ENCODE data around the gene CLDN3.

Gene CLDN3

DNA sequence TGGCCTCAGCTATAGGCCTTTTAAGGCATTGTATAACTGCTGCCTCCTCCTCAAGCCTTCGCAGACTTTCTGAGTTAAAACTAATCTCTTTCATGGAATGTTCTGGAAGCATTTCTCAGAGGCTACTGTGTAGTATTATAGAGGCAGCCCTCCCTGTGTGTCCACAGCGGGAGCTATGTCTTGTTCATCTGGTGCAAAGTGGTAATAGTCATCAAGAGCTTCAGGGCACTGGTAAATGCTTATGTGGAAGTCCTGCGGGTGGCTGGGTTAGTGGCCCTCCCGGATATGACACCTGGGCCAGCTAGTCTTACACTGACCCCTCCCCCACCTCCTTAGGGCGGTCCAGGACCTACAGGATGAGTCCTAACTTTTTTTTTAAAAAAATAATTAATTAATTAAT is 29.3 kb downstream of the CLDN3 start:
- Histone ChIP-seq H4K20me1 (peaks cover 9 to 22% (median 17%) of the 10 kb centered on the region in 11 experiments; a peak in 20 of 22 replicates), H3K4me1 (peaks cover 22 to 30% (median 26%) of the 10 kb centered on the region in 10 experiments), H3K4me3 (no peak overlapping the region), H3K27ac (no peak overlapping the region), H3K27me3 (peaks cover 9 to 26% (median 18%) of the 10 kb centered on the region in 11 experiments; a peak in 21 of 22 replicates), H3K9ac (no peak overlapping the region), H3K9me3 (replicated peaks in 1 of 11) (no peaks in the 10 kb centered on the region), H3K36me3 (peaks cover 4 to 21% (median 17%) of the 10 kb centered on the region in 11 experiments; a peak in 19 of 22 replicates), H3K4me2 (no peak overlapping the region)
- TF ChIP-seq Cebpa-rat (IDR thresholded peaks at IDR 0.05): no peak

DNA sequence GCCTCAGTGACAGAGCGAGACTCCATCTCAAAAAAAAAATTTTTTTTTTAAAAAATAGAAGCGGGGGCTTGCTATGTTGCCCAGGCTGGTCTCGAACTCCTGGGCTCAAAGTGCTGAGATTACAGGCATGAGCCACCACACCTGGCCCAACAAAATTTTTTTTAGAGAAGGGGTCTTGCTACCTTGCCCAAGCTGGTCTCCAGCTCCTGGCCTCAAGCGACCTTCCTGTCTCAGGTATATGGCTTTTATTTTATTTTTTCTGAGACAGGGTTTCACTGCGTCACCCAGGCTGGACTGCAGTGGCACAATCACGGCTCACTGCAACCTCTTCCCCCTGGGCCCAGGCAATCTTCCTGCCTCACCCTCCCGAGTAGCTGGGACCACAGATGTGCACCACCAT is 29.9 kb downstream of the CLDN3 start:
- H3K9me3 ChIP-seq (replicated peaks in 1 of 11): no peaks in the 10 kb centered on the region
- no peak overlapping the region for H3K4me3 ChIP-seq
- no peak overlapping the region for H3K27ac ChIP-seq
- H3K27me3 ChIP-seq: peaks cover 9 to 26% (median 18%) of the 10 kb centered on the region in 11 experiments; a peak in 21 of 22 replicates
- peaks cover 9 to 28% (median 18%) of the 10 kb centered on the region in 11 experiments; a peak in 20 of 22 replicates for H4K20me1 ChIP-seq
- H3K9ac ChIP-seq: no peak overlapping the region
- H3K4me1 ChIP-seq: peaks cover 25 to 35% (median 32%) of the 10 kb centered on the region in 10 experiments
- no peak for TF ChIP-seq Cebpa-rat (IDR thresholded peaks at IDR 0.05)
- peaks cover 6 to 24% (median 20%) of the 10 kb centered on the region in 11 experiments; a peak in 19 of 22 replicates for H3K36me3 ChIP-seq
- H3K4me2 ChIP-seq: no peak overlapping the region

DNA sequence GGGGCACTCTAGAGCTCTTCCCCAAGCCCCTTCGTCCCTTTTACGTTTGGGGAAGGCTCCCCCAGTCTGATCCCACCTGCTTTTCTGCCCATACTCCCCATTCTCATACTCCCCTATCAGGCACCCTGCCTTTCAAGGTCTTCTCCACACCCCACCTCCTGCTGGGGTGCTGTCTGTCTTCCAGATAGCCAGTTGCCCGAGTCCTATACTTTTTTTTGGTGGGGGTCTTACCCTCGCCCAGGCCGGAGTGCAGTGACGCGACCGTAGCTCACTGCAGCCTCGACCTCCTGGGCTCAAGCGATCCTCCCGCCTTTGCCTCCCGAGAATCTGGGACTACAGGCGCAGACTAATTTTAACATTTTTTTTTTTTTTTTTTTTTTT is 30.7 kb downstream of the CLDN3 start:
- no peak for TF ChIP-seq Cebpa-rat (IDR thresholded peaks at IDR 0.05)
- H3K4me1 ChIP-seq: peaks cover 30 to 43% (median 36%) of the 10 kb centered on the region in 10 experiments
- H3K9ac ChIP-seq: peak overlapping the region; percentile 84 to 93 (median 89)
- peak overlapping the region; percentile 58 to 90 (median 68); a peak in 21 of 22 replicates for H3K27ac ChIP-seq
- H3K27me3 ChIP-seq: peaks cover 9 to 26% (median 18%) of the 10 kb centered on the region in 11 experiments; a peak in 21 of 22 replicates
- H3K4me3 ChIP-seq: peak overlapping the region; percentile 77 to 95 (median 86)
- peak overlapping the region; percentile 79 to 98 (median 92) for H3K4me2 ChIP-seq
- no peaks in the 10 kb centered on the region for H3K9me3 ChIP-seq (replicated peaks in 1 of 11)
- H3K36me3 ChIP-seq: peaks cover 6 to 24% (median 20%) of the 10 kb centered on the region in 11 experiments; a peak in 19 of 22 replicates
- peaks cover 9 to 32% (median 22%) of the 10 kb centered on the region in 11 experiments; a peak in 20 of 22 replicates for H4K20me1 ChIP-seq

DNA sequence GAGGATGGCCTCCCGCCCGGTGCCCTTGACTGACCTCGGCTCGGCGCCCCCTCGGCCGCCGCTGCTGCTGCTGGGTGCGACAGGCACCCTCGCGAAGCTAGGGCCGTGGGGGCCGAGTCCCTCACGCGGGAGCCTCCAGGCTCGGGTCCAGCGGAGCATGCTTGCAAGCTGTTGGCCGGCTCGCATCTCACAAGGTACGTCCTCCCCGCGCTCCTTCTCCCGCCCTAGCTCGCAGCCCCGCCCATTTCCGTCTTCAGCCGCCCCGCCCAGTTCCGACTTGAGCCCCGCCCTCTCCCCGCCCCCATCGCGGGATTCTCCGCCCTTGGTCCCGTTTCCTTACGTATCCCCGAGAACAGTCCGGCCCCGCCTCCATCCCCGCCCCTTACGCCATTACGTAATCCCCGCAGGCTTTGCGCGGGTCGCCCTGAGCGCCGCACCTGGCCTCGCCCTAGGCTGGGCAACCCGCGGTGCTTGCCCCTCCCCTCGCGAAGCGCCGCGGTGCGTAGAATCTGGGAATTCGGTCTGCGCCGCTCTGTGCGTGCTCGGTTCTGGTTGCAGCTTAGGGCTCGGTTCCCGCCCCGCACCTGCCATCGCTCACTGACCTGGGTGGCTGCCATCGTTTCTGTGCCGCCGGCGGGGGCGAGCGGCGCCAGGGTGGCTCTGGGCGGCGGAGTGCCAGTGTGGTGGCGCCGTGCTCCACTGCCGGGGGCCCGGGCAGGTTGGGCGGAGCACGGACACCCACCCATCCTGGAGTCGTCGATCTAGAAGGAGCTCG is 31.3 kb downstream of the CLDN3 start, which contains the start of gene ABHD11:
Gene ABHD11, minus strand, starts transcription at position 191 of the 775 bp plus-strand sequence. Its CDS starts 32 bp downstream, at position 159.
- no peaks in the 10 kb centered on the region for H3K9me3 ChIP-seq (replicated peaks in 1 of 11)
- H3K4me3 ChIP-seq: peak within 1 kb of the TSS; percentile 77 to 95 (median 86)
- TF ChIP-seq Cebpa-rat (IDR thresholded peaks at IDR 0.05): peak in 7 of 11 experiments; percentile 51 to 78 (median 57); a peak in 10 of 22 replicates

DNA sequence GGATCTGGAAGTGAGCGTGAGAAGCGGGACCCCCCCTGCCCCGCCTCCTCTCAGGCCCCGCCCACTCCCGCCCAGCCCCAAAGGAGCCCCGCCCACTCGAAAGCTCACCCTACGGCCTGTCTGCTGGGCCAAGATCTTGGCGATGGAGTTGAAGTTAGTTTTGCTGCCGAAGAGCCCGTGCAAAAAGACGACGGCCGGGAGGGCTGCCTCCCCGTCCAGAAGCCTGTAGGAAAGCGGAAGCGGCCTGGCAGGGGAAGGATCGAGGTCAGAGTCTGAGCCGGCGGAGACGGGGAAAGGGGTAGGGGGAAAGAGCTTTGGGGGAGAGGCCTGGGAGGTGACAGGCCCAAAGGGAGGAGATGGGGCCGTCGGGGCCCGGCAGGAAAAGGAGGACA is 31.9 kb downstream of the CLDN3 start:
- Histone ChIP-seq H3K36me3 (peaks cover 6 to 24% (median 20%) of the 10 kb centered on the region in 11 experiments; a peak in 19 of 22 replicates), H3K9ac (peak overlapping the region; percentile 84 to 93 (median 89)), H3K4me3 (peak overlapping the region; percentile 77 to 95 (median 86)), H3K27me3 (peaks cover 6 to 17% (median 13%) of the 10 kb centered on the region in 11 experiments; a peak in 21 of 22 replicates), H4K20me1 (peaks cover 9 to 32% (median 22%) of the 10 kb centered on the region in 11 experiments; a peak in 20 of 22 replicates), H3K4me2 (peak overlapping the region; percentile 83 to 99 (median 97)), H3K27ac (peak overlapping the region; percentile 72 to 97 (median 90)), H3K9me3 (replicated peaks in 1 of 11) (no peaks in the 10 kb centered on the region), H3K4me1 (peaks cover 28 to 42% (median 36%) of the 10 kb centered on the region in 10 experiments)
- TF ChIP-seq Cebpa-rat (IDR thresholded peaks at IDR 0.05): no peak

More for the DNA sequence above, 31.3 kb downstream of the CLDN3 start, which contains the start of gene ABHD11:
- Histone ChIP-seq H3K9ac (peak within 1 kb of the TSS; percentile 84 to 93 (median 89)), H4K20me1 (peaks cover 9 to 32% (median 22%) of the 10 kb centered on the region in 11 experiments; a peak in 20 of 22 replicates), H3K36me3 (peaks cover 6 to 24% (median 20%) of the 10 kb centered on the region in 11 experiments; a peak in 19 of 22 replicates), H3K27ac (peak within 1 kb of the TSS; percentile 72 to 97 (median 90)), H3K4me2 (peak within 1 kb of the TSS; percentile 86 to 99 (median 97)), H3K4me1 (peaks cover 30 to 44% (median 36%) of the 10 kb centered on the region in 10 experiments), H3K27me3 (peaks cover 9 to 23% (median 18%) of the 10 kb centered on the region in 11 experiments; a peak in 21 of 22 replicates)

DNA sequence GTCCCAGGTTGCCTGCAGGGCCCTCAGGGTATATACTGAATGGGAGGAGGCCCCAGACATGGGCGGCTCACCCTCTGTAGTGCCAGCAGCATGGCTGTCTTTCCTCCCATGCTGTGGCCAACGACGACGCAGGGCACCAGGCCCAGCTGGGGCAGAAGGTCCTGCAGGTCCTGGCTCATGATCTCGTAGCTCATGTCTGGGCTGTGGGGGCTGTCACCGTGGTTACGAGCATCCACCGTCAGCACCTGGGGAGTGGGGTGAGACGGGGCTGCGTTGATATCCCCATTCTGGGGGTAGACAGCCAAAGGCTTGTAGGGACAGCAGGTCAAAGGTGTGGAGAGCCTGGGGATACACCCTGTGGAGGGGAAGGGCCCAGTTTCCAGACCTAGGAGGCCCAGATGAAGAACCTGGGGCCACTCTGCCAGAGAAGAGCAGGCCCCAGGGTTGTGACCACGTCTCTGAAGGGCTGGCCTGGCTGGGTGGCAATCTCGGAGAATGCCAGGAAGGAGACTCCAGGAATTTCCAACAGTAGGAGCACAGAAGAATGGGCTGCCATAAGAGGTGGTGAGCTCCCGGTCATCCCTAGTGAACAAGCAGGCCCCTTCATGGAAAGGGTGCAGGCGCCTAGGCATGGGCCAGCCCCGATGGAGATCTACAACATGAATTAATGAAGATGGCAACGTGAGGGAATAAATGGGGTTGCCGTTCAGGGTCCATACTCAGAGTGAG is 32.4 kb downstream of the CLDN3 start:
- Histone ChIP-seq H3K9me3 (replicated peaks in 1 of 11) (no peaks in the 10 kb centered on the region), H4K20me1 (peaks cover 9 to 32% (median 22%) of the 10 kb centered on the region in 11 experiments; a peak in 20 of 22 replicates), H3K9ac (peak overlapping the region; percentile 84 to 93 (median 89); a peak in 20 of 22 replicates), H3K36me3 (peaks cover 6 to 24% (median 20%) of the 10 kb centered on the region in 11 experiments; a peak in 19 of 22 replicates), H3K27ac (peak overlapping the region in 7 of 11 experiments; percentile 13 to 97 (median 90); a peak in 9 of 22 replicates), H3K4me3 (peak overlapping the region; percentile 77 to 95 (median 86)), H3K4me1 (peaks cover 22 to 36% (median 32%) of the 10 kb centered on the region in 10 experiments), H3K4me2 (peak overlapping the region; percentile 83 to 99 (median 97)), H3K27me3 (peaks cover under 1 to 12% (median 8%) of the 10 kb centered on the region in 11 experiments; a peak in 19 of 22 replicates)
- no peak for TF ChIP-seq Cebpa-rat (IDR thresholded peaks at IDR 0.05)

DNA sequence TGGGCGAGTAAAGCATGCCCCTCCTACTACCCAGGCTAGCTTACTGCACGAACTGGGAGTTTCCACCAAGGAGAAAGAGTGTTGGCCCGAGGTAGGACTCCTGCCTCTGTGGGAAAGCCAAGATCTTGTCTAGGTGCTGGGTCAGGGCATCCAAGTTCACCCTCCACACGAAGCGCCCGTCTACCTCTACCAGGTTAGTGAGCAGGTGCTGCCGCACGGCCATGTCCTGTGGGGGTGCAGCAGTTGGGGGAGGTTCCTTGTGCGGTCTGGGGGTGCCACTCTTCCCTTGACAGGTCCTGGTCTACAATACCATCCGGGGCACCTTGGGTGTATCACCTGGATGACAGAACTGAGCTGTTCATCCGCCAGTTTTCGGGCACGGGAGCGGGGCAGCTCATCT is 33.2 kb downstream of the CLDN3 start:
- Histone ChIP-seq H3K4me2 (peak overlapping the region in 6 of 11 experiments; percentile 83 to 98 (median 92); a peak in 8 of 22 replicates), H3K9ac (peak overlapping the region in 3 of 11 experiments; percentile 9 to 91 (median 84); a peak in 3 of 22 replicates), H3K27me3 (peaks cover 0 to 4% (median 0%) of the 10 kb centered on the region in 11 experiments; a peak in 6 of 22 replicates), H3K27ac (no peak overlapping the region), H4K20me1 (peaks cover 9 to 32% (median 22%) of the 10 kb centered on the region in 11 experiments; a peak in 20 of 22 replicates), H3K4me3 (no peak overlapping the region), H3K4me1 (peaks cover 19 to 34% (median 30%) of the 10 kb centered on the region in 10 experiments), H3K36me3 (peaks cover 6 to 24% (median 20%) of the 10 kb centered on the region in 11 experiments; a peak in 19 of 22 replicates), H3K9me3 (replicated peaks in 1 of 11) (no peaks in the 10 kb centered on the region)
- TF ChIP-seq Cebpa-rat (IDR thresholded peaks at IDR 0.05): no peak

DNA sequence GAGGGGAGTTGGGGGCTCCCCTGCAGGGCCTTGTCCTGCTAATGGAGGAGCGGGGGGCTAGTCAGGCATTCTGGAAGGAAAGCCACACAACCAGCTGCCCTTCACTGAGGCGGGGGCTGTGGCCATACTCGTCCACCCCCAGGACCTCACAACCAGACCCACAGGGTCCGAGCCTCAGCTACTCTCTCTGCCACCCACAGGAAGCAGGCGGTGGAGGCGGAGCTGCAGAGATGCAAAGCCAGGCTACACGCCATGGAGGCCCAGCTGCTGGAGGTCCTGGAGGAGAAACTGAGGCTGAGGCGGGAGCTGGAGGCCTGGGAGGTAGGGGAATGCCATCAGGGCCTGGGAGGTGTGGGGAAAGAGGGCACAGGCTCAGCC is 34.6 kb downstream of the CLDN3 start:
- Histone ChIP-seq H3K27ac (peak overlapping the region in 5 of 11 experiments; percentile 9 to 65 (median 61); a peak in 7 of 22 replicates), H3K4me1 (peaks cover 19 to 34% (median 30%) of the 10 kb centered on the region in 10 experiments), H3K4me2 (peak overlapping the region in 7 of 11 experiments; percentile 16 to 66 (median 60); a peak in 10 of 22 replicates), H3K27me3 (no peaks in the 10 kb centered on the region), H3K9me3 (replicated peaks in 1 of 11) (no peaks in the 10 kb centered on the region), H4K20me1 (peaks cover 9 to 32% (median 22%) of the 10 kb centered on the region in 11 experiments; a peak in 20 of 22 replicates), H3K9ac (peak overlapping the region in 8 of 11 experiments; percentile 9 to 62 (median 42); a peak in 8 of 22 replicates), H3K36me3 (peaks cover 6 to 24% (median 20%) of the 10 kb centered on the region in 11 experiments; a peak in 19 of 22 replicates), H3K4me3 (no peak overlapping the region)
- no peak for TF ChIP-seq Cebpa-rat (IDR thresholded peaks at IDR 0.05)
